Measurements from ENCODE around the gene ZDHHC11B. TPM values are rescaled to one million over a fixed set of nuclear protein-coding genes. Genes with fewer than 3 reads are reported as not detected.
"Not testable (repeated sequence)": the region's sequence is repeated elsewhere in the genome, so short reads cannot be mapped to it uniquely, and the experiment has no call there.

ZDHHC11B gene
- total and polyA plus RNA-seq, 8 donors, result 8.4 to 52.3 (median 31.5) TPM

GRCh38 chr5:773517-774264 lies 10.8 kb downstream of the ZDHHC11B start:
- Histone ChIP-seq H3K27ac (no peak overlapping the region), H3K4me1 (no peaks in the 10 kb centered on the region), H3K27me3 (no peaks in the 10 kb centered on the region), H3K36me3 (no peaks in the 10 kb centered on the region), H3K9me3 (no peaks in the 10 kb centered on the region), H3K4me3 (no peak overlapping the region)
- ATAC-seq (no peak), DNase-seq (peak in 1 of 4 donors; percentile 66)
- intact Hi-C loops (cut with DNase I), result no loop called here
- TF ChIP-seq CTCF (IDR thresholded peaks at IDR 0.05), result no peak

GRCh38 chr5:772931-773330 lies 11.6 kb downstream of the ZDHHC11B start:
- H3K36me3 ChIP-seq; H3K4me3 ChIP-seq; H3K9me3 ChIP-seq; intact Hi-C loops (cut with DNase I); ATAC-seq; H3K27me3 ChIP-seq; H3K4me1 ChIP-seq; H3K27ac ChIP-seq: not testable (repeated sequence)
- peak in 1 of 4 donors; percentile 54 for DNase-seq

GRCh38 chr5:772547-772890 lies 12.0 kb downstream of the ZDHHC11B start:
- H3K4me1 ChIP-seq; intact Hi-C loops (cut with DNase I); H3K4me3 ChIP-seq; H3K27me3 ChIP-seq; DNase-seq; H3K27ac ChIP-seq; H3K36me3 ChIP-seq; ATAC-seq; H3K9me3 ChIP-seq: not testable (repeated sequence)

GRCh38 chr5:771841-772546 lies 12.5 kb downstream of the ZDHHC11B start:
- H3K9me3 ChIP-seq; H3K36me3 ChIP-seq; H3K4me1 ChIP-seq; H3K27me3 ChIP-seq; ATAC-seq; H3K27ac ChIP-seq; H3K4me3 ChIP-seq; intact Hi-C loops (cut with DNase I): not testable (repeated sequence)
- DNase-seq, result peak in 1 of 4 donors; percentile 26

- intact Hi-C loops (cut with DNase I); H3K27me3 ChIP-seq; ATAC-seq; H3K27ac ChIP-seq; H3K4me3 ChIP-seq; H3K36me3 ChIP-seq; H3K9me3 ChIP-seq; H3K4me1 ChIP-seq: not testable (repeated sequence)
- peak in 1 of 4 donors; percentile 50 for DNase-seq
These were observed 13.3 kb downstream of the ZDHHC11B start for GRCh38 chr5:771087-771781.

GRCh38 chr5:770585-770984 lies 13.9 kb downstream of the ZDHHC11B start:
- ATAC-seq; H3K27me3 ChIP-seq; H3K4me1 ChIP-seq; H3K36me3 ChIP-seq; H3K9me3 ChIP-seq; intact Hi-C loops (cut with DNase I); H3K27ac ChIP-seq; H3K4me3 ChIP-seq: not testable (repeated sequence)
- peak in 1 of 4 donors; percentile 61 for DNase-seq

GRCh38 chr5:769485-770145 lies 14.9 kb downstream of the ZDHHC11B start:
- peak in 1 of 4 donors; percentile 68 for DNase-seq
- intact Hi-C loops (cut with DNase I), result loop anchor here in 1 of 2 donors (10.0 kb wide), 1 partner anchor 75 kb away; the partner anchor contains the start of gene TPPP
- not testable (repeated sequence) for ATAC-seq

More at GRCh38 chr5:769485-770145, 14.9 kb downstream of the ZDHHC11B start:
- not testable (repeated sequence) for H3K27ac ChIP-seq, H3K4me1 ChIP-seq, H3K4me3 ChIP-seq, H3K9me3 ChIP-seq, H3K27me3 ChIP-seq, H3K36me3 ChIP-seq

Measured in left lung (tissue), 10 donors.